GM20000 (cell line): ENCODE results near the gene TACR2.

Experiments used
- DNase-seq: peaks from one replicate; pipeline ENCODE4 v3.0.0; 2012; ENCODE audit warnings: low spot score
- TF ChIP-seq, protein P1 (sequence below): IDR thresholded peaks from 2 replicates; pipeline ENCODE4 v1.5.1; 2012; ENCODE audit warnings: mild to moderate bottlenecking, control low read depth; ENCODE audit errors: extremely low read depth, missing control alignments

TACR2 gene

DNA sequence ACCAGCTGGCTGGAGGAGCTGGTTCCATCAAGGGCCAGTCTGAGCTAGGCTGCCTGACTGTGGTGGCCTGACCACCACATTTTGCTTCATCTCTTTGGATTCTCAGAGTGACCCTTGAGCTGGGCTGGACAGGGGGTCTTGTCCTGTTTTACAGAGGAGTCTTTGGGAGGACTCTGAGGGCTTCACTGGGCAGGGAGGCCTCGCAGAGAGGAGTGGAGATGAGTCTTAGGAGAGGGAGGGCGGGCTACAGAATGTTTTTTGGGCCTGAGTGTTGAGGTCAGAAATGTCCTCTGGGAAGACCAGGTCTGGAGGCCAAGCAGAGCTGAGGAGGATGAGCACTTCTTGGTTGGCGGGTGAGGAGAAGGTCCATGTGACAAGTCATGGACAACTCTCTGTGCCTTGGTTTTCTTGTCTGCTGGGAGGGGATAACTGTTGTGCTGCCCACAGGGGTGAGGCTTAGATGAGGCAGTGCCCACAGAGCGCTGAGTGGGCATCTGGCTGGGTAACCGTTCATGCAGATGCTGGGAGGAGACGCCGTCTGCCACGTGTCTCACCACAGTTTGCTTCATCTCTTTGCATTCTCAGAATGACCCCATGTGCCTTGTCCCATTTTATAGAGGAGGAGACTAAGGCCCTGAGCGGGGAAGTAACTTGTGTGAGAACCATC lies 44.0 kb upstream of the TACR2 start:
- TF ChIP-seq, protein P1, sequence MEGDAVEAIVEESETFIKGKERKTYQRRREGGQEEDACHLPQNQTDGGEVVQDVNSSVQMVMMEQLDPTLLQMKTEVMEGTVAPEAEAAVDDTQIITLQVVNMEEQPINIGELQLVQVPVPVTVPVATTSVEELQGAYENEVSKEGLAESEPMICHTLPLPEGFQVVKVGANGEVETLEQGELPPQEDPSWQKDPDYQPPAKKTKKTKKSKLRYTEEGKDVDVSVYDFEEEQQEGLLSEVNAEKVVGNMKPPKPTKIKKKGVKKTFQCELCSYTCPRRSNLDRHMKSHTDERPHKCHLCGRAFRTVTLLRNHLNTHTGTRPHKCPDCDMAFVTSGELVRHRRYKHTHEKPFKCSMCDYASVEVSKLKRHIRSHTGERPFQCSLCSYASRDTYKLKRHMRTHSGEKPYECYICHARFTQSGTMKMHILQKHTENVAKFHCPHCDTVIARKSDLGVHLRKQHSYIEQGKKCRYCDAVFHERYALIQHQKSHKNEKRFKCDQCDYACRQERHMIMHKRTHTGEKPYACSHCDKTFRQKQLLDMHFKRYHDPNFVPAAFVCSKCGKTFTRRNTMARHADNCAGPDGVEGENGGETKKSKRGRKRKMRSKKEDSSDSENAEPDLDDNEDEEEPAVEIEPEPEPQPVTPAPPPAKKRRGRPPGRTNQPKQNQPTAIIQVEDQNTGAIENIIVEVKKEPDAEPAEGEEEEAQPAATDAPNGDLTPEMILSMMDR: no peak
- no peak for DNase-seq

DNA sequence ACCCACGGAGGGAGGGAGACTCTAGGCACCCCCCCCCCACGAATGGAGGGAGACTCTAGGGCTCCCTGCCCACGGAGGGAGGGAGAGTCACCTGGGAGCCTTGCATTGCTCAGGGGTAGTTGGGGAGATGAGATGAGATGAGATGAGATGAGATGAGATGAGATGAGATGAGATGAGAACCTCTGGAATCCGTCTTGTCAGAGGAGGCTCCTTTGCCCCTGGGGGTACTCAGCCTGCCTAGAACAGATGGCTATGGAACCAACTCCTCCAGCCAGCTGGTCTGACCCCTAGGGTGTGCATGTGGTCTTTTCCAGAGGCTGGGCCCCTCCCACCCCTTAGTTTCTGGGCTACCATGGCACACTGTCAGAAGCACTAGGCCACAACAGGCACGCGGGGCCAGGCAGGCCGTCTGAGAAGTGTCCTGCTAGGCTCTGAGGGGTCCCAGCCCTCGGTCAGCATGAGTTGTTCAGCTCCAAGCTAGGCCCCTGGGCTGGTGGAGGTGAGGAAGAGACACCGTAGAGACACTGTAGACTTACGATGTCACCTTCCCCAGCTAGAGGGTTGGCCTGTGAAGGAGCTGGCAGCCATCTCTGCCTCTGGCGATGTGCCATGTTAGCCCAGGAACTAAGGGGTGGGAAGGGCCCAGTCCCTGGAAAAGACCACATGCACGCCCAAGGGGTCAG lies 43.3 kb upstream of the TACR2 start:
- TF ChIP-seq, protein P1: no peak
- no peak for DNase-seq

DNA sequence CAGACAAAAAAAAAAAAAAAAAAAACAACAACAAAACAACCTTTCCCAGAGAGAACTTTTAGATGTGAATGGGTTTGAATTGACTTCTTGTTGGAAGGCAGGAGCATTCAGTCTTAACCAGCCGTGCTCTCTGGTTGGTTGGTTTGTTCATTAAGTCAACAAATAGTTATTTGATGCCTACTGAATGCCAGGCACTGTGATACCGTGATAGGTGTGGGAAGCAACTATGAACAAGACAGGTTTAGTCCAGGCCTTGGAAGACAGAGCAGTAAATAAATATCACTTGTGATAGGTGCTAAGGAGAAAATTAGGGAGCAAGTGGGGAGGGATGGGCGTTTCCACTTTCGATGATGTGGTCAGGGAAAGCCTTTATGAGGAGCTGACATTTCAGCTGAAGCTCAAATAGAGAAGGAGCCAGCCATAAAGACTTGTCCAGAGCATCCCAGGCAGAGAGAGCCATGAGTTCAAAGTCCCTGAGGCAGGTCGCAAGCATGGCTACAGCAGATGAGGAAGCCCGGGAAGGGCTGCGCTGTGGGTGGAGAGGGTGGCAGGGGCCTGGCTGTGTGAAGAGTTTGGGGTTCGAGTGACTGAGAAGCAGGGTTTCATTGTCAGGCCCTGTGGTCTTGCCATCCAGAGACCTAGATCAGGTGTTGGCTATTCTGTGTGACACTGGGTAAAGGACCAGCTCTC lies 42.5 kb upstream of the TACR2 start:
- TF ChIP-seq, protein P1: no peak
- no peak for DNase-seq

DNA sequence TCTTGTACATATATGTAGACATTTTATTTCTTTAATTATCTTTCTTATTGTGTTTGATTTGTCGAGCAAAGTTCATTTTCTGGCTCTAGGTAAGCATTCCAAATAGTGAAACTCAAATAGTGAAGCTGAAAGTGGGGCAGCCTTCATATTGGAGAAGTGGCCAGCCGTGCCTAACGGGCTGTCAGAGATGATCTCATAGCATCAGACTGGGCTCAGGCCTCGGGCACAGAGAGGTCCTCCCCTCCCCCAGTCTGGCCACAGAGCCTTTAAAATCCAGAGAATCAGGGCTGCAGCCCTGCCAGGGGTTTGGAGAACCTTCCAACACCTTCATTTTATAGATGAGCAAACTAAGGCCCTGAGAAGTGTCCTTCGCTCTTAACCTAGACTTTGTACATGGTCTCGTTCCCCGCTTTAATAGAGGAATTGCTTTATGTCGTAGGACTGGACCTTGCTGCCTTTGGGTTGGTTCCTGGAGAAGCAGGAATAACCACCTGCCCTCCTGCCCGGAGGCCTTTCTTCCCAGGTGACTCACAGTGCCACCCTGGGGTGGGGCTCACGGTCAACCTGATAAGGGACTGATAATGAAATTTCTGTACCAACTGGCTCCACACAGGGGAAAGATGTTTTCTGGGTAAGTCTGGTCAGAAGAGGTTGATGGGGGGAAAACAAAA lies 41.8 kb upstream of the TACR2 start:
- DNase-seq: no peak
- TF ChIP-seq, protein P1: no peak

DNA sequence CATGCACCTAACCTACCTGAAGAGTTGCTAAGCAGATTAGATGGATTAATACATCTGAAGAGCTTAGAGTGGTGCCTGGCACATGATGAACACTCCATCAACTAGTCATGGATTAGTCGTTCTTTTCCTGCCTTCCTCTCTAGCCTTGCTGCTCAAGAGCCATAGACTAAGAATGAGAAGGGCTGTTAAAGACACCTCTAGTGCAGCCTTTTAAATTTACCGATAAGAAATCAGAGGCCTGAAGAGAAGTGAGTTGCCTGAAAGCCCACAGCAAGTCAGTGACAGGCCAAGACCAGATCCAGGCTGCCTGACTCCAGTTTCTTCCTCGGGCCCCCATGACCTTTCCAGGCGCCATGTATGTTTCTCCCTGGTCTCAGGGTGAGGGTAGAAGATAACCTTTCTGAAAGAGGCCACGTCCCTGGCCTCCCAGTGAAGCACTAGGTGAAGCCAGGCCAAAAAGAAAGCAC lies 41.1 kb upstream of the TACR2 start:
- DNase-seq: no peak
- TF ChIP-seq, protein P1: no peak

DNA sequence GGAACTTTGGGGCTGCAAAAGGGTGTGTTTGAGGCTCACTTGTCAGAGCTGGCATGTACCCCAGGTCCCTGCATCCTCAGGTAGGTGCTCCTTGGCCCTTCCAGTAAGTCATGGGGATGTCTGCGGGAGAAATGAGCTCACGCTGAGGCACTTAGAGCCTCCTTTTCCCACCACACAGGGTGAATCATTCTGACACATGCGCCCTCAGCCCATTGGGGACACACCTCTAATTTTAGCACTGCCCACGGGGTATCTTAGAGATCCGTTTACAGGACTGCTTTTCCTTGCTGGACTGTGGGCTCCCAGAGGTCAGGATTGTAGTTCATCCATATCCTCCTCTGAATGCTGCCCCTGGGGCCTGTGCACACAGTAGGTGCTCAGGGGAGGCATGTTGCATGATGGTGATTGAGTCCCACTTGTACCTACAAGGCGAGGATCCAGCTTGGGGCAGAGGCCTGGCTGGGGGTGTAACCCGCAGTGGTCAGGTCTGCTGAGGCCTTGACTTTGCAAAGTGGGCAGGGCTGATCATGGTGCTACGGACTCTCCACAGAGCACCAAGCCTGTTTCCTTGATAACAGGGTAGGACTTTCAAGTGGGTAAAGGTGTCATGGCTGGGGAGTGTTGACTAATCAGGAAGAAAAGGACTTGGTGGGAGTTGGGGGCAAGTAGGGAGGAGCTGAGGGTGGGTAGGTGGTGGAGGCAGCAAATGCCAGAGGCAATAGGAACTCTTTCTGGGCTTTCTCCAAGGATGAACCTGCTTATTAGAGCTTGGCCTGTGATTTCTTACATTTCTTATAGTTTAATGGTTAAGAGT lies 40.4 kb upstream of the TACR2 start:
- no peak for DNase-seq
- TF ChIP-seq, protein P1: no peak
